GM12873 (cell line): Measurements from ENCODE around the gene SLC50A1.

Source experiments
- TF ChIP-seq, protein P1 (sequence below): IDR thresholded peaks from 2 replicates; pipeline ENCODE4 v1.5.1; 2012; ENCODE audit warnings: low read depth, mild to moderate bottlenecking, moderate library complexity, low read length, control low read depth; ENCODE audit not compliant: insufficient read depth; ENCODE audit errors: missing control alignments

Gene SLC50A1

DNA sequence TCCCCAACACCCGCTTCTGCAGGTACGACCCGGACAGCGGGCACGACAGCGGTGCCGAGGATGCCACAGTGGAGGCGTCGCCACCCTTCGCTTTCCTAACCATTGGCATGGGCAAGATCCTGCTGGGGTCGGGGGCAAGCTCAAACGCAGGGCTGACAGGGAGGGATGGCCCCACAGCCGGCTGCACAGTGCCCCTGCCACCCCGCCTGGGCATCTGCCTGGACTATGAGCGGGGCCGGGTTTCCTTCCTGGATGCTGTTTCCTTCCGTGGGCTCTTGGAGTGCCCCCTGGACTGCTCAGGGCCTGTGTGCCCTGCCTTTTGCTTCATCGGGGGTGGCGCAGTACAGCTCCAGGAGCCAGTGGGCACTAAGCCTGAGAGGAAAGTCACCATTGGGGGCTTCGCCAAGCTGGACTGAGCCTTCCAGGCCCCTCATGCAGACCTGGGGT is 48.1 kb downstream of the SLC50A1 start:
- TF ChIP-seq, protein P1, sequence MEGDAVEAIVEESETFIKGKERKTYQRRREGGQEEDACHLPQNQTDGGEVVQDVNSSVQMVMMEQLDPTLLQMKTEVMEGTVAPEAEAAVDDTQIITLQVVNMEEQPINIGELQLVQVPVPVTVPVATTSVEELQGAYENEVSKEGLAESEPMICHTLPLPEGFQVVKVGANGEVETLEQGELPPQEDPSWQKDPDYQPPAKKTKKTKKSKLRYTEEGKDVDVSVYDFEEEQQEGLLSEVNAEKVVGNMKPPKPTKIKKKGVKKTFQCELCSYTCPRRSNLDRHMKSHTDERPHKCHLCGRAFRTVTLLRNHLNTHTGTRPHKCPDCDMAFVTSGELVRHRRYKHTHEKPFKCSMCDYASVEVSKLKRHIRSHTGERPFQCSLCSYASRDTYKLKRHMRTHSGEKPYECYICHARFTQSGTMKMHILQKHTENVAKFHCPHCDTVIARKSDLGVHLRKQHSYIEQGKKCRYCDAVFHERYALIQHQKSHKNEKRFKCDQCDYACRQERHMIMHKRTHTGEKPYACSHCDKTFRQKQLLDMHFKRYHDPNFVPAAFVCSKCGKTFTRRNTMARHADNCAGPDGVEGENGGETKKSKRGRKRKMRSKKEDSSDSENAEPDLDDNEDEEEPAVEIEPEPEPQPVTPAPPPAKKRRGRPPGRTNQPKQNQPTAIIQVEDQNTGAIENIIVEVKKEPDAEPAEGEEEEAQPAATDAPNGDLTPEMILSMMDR: no peak

DNA sequence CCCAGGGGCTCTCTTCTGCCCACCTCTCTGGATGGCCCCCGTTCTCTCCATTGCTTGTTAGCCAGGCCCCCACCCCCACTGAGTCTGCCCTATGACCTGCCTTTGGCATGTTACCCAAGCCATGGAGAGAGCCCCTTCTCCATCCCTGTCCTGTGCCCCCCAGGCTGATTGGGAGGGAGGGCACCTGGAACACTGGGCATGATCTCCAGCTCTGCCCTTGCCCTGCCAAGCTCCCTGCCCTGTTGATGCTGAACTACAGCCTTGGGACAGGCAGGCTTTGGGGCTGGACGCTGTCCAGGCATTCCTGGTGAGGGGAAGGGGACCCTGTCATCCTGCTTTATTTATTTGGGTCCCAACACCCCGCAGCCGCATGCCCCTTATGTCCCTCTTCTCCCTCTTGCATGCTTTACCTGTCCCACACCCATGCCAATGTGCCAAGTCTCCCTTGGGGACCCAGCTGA is 48.7 kb downstream of the SLC50A1 start:
- TF ChIP-seq, protein P1: no peak

DNA sequence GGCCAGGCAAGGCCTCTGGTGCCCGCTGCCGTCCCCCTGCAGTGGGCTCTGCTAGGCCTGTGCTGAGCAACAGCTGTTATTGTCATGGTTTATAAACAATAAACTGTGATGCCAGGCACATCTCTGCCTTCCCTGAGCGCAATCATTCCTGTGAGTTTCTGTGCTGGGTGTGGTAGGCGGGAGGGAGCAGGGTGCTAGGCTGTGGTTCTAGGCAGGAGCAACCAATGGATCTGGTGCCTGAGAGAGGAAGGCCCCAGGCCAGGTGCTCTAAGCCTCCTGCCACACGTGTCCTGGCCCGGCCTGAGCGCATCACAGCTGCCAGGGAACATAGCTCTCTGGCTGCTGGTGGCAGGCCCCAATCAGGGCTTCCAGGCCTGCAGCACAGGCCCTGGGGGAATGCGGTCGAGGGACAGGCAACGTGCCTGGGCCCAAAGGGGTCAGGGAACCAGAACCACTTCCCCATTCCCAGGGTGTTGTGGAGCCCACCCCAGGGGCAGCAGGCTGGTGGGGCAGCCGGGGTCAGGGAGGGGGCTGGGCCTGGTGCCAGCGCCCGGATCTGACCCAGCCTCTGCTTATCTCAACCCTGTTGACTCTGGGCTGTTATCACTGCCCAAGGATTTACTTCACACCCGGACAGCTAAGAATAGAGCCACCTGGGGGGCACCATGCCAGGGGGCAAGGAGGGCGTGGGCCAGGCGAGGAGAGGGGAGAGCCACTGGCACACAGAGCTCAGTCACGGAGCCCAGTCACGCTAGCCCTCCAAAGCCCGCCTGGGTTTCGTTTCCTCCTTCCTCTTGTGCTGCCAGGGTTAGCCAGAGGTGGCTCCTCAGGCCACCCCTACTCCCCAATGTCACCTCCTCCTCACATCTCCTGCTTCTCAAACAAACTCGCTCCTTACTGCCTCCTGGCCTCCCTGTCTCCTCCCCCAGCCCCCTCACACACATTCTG is 49.5 kb downstream of the SLC50A1 start:
- TF ChIP-seq, protein P1: peak; percentile 41

DNA sequence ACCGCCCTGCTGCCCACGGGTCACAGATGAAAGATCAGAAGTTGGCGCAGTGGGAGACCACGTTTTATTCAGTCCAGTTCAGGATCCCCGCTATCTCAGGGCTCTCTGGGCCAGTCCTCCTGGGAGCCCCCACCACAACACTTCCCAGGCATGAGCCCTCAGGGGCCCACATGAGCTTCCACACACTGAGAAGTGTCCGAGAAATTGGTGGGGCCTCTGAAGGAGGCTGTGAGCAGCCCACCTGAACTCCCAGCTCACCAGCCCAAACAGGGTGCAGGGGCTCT is 50.1 kb downstream of the SLC50A1 start:
- TF ChIP-seq, protein P1: no peak

DNA sequence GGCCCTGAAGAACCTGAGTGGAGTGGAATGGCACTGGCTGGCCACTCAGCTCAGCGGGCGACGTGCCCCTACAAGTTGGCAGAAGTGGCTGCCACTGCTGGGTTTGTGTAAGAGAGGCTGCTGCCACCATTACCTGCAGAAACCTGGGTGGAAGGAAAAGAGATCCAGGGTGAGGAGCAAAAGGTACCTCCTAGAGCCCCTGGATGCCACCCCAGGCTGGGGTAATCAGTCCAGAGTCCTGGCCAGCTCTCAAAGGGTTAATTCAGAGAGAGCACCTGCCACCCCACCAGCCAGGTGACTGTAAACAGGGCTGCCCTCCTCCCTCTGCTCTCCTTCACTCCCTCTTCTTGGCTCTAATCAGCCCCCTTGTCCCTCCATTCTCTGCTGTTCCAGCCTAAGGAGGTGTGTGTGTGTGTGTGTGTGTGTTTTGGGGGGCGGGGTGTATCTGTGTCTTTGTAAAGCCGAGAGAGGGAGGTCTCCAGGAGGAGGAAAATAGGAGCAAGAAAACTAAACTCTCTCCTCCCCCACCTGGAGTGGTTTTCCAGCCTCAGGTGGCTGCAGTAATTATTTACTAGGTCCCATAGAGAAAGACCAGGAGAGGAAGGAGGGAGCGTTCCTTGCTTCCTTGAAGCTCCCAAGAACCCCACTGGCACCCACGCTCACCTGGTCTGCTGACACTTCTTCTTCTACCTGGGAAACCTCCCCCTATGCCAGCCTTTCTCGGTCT is 50.6 kb downstream of the SLC50A1 start:
- TF ChIP-seq, protein P1: no peak

DNA sequence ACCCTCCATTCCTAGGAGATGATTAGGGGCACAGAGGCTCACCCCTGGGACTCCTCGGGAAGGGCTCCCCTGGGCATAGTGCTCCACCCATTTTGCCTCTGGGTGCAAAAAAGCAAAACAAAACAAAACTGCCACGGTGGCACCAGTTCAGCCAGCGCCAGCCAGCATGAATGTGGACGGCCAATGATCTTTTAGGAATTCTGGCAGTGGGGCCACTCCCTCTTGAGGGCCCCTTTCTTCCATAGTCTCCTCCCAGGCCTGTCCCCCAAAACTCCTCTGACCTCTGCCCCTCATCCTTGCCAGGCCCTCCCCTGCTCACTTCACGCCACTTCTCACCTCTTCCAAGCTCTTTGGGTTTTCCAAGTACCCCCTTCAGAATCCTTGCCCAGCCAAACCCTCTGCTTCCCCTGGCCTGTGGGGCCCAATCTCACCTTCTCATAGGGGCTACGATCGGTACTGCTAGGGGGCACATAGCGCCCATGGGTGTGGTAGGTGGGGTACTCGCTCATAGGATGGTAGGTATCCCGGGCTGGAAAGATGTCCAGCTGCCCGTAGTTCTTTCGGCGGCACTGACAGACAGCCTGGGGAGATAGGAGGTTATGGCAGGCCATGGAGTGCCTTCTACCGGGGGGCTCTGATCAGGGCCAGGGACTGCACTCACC is 51.3 kb downstream of the SLC50A1 start:
- TF ChIP-seq, protein P1: no peak

DNA sequence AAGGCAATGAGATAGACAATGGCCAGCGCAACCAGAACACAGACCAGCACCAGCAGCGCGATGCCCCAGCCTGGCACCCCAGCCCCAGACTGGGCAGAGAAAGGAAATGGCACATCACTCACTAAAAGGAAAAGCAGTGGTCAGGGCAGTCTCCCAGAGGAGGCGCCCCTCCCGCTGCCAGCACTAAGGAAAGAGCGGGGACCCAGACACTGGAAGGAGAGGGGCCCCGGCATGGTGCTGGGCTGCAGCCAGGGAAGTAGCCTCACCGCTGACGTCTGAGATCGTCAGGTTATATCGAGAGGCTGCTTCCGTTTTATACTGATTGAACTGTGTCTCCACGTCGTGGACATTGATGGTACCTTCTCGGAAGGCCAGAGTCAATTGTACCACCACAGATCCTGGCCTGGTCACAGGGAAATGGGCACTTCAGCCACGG is 51.8 kb downstream of the SLC50A1 start:
- TF ChIP-seq, protein P1: no peak
